Activated CD4-positive, alpha-beta T cell treated with anti-CD3 and anti-CD28 coated beads, Interleukin-2, amount 10 ng/mL, durations not matched to agents 24 days and 14 days (primary cell): ENCODE results near the gene CNTN5. TPM values are rescaled to one million over a fixed set of nuclear protein-coding genes. Genes with fewer than 3 reads are reported as not detected.
"Not testable (repeated sequence)": the region's sequence is repeated elsewhere in the genome, so short reads cannot be mapped to it uniquely, and the experiment has no call there.

Experiments
- DNase-seq: peaks from one replicate; pipeline ENCODE4 v3.0.0; 2022
- H3K27ac Mint-ChIP-seq: one replicate; pipeline ENCODE4 v1.8.0; 2022; ENCODE audit warnings: mild to moderate bottlenecking, mixed read lengths
- H3K27me3 Mint-ChIP-seq: one replicate; pipeline ENCODE4 v1.8.0; 2022; ENCODE audit warnings: mixed read lengths
- H3K36me3 Mint-ChIP-seq: one replicate; pipeline ENCODE4 v1.8.0; 2022; ENCODE audit warnings: low read depth, mild to moderate bottlenecking, mixed read lengths
- H3K4me1 Mint-ChIP-seq: one replicate; pipeline ENCODE4 v1.8.0; 2021; ENCODE audit warnings: mixed read lengths
- H3K4me3 Mint-ChIP-seq: one replicate; pipeline ENCODE4 v1.8.0; 2022; ENCODE audit warnings: mild to moderate bottlenecking, moderate library complexity, mixed read lengths
- H3K9me3 Mint-ChIP-seq: one replicate; pipeline ENCODE4 v1.8.0; 2021; ENCODE audit warnings: mixed read lengths
- intact Hi-C: fragments of 100-400 bp; cut with micrococcal nuclease; formaldehyde crosslinking; loops from one replicate; pipeline ENCODE4 v1.15.1; 2023
- total RNA-seq: library from RNA; stranded (reverse); gene quantifications from 2 replicates; pipeline ENCODE4 v1.2.3, GENCODE V29; 2022

The CNTN5 gene
- total RNA-seq, 1 donor from 2014 or later, result not detected

GRCh38 chr11:99117603-99118002, 96.9 kb downstream of the CNTN5 start:
- intact Hi-C loops, result no loop called here
- no peaks in the 10 kb centered on the region for H3K4me1 Mint-ChIP-seq
- DNase-seq, result no peak
- no peaks in the 10 kb centered on the region for H3K9me3 Mint-ChIP-seq
- H3K36me3 Mint-ChIP-seq, result no peaks in the 10 kb centered on the region
- H3K27ac Mint-ChIP-seq, result no peak overlapping the region
- H3K27me3 Mint-ChIP-seq, result no peaks in the 10 kb centered on the region
- no peak overlapping the region for H3K4me3 Mint-ChIP-seq

GRCh38 chr11:99133862-99134261, 113.1 kb downstream of the CNTN5 start:
- H3K4me3 Mint-ChIP-seq, H3K36me3 Mint-ChIP-seq, DNase-seq, intact Hi-C loops, H3K27ac Mint-ChIP-seq, H3K27me3 Mint-ChIP-seq, H3K4me1 Mint-ChIP-seq: not testable (repeated sequence)
- H3K9me3 Mint-ChIP-seq, result peaks cover 18% of the 10 kb centered on the region

GRCh38 chr11:99135508-99135907, 114.8 kb downstream of the CNTN5 start:
- intact Hi-C loops, result no loop called here
- no peak overlapping the region for H3K4me3 Mint-ChIP-seq
- no peaks in the 10 kb centered on the region for H3K36me3 Mint-ChIP-seq
- no peak for DNase-seq
- peaks cover 18% of the 10 kb centered on the region for H3K9me3 Mint-ChIP-seq
- no peak overlapping the region for H3K27ac Mint-ChIP-seq
- no peaks in the 10 kb centered on the region for H3K4me1 Mint-ChIP-seq
- H3K27me3 Mint-ChIP-seq, result no peaks in the 10 kb centered on the region

- H3K36me3 Mint-ChIP-seq, result no peaks in the 10 kb centered on the region
- no peak for DNase-seq
- H3K9me3 Mint-ChIP-seq, result no peaks in the 10 kb centered on the region
- intact Hi-C loops, result no loop called here
- H3K27ac Mint-ChIP-seq, result no peak overlapping the region
- no peaks in the 10 kb centered on the region for H3K27me3 Mint-ChIP-seq
- no peaks in the 10 kb centered on the region for H3K4me1 Mint-ChIP-seq
- H3K4me3 Mint-ChIP-seq, result no peak overlapping the region
Measured at GRCh38 chr11:99142237-99142636, 121.5 kb downstream of the CNTN5 start.

- DNase-seq, result no peak
- no peaks in the 10 kb centered on the region for H3K4me1 Mint-ChIP-seq
- H3K36me3 Mint-ChIP-seq, result no peaks in the 10 kb centered on the region
- intact Hi-C loops, result no loop called here
- H3K4me3 Mint-ChIP-seq, result no peak overlapping the region
- no peak overlapping the region for H3K27ac Mint-ChIP-seq
- H3K9me3 Mint-ChIP-seq, result peaks cover 3% of the 10 kb centered on the region
- H3K27me3 Mint-ChIP-seq, result no peaks in the 10 kb centered on the region
Measured at GRCh38 chr11:99148352-99148751, 127.6 kb downstream of the CNTN5 start.

- DNase-seq, result no peak
- no peak overlapping the region for H3K4me3 Mint-ChIP-seq
- no peaks in the 10 kb centered on the region for H3K27me3 Mint-ChIP-seq
- H3K9me3 Mint-ChIP-seq, result peaks cover 3% of the 10 kb centered on the region
- intact Hi-C loops, result no loop called here
- no peak overlapping the region for H3K27ac Mint-ChIP-seq
- H3K4me1 Mint-ChIP-seq, result no peaks in the 10 kb centered on the region
- H3K36me3 Mint-ChIP-seq, result no peaks in the 10 kb centered on the region
Measured at GRCh38 chr11:99154277-99154676, 133.5 kb downstream of the CNTN5 start.

- H3K27me3 Mint-ChIP-seq, result no peaks in the 10 kb centered on the region
- DNase-seq, result no peak
- H3K4me1 Mint-ChIP-seq, result no peaks in the 10 kb centered on the region
- H3K9me3 Mint-ChIP-seq, result no peaks in the 10 kb centered on the region
- H3K36me3 Mint-ChIP-seq, result no peaks in the 10 kb centered on the region
- no peak overlapping the region for H3K4me3 Mint-ChIP-seq
- intact Hi-C loops, result no loop called here
- no peak overlapping the region for H3K27ac Mint-ChIP-seq
Measured at GRCh38 chr11:99160447-99160846, 139.7 kb downstream of the CNTN5 start.

GRCh38 chr11:99162819-99163218, 142.1 kb downstream of the CNTN5 start:
- Mint-ChIP-seq H3K4me1 (no peaks in the 10 kb centered on the region), H3K4me3 (no peak overlapping the region), H3K27ac (no peak overlapping the region), H3K27me3 (no peaks in the 10 kb centered on the region), H3K9me3 (no peaks in the 10 kb centered on the region), H3K36me3 (no peaks in the 10 kb centered on the region)
- intact Hi-C loops, result no loop called here
- no peak for DNase-seq

- H3K4me3 Mint-ChIP-seq, result no peak overlapping the region
- no peaks in the 10 kb centered on the region for H3K4me1 Mint-ChIP-seq
- H3K27ac Mint-ChIP-seq, result no peak overlapping the region
- no peak for DNase-seq
- H3K27me3 Mint-ChIP-seq, result no peaks in the 10 kb centered on the region
- no peaks in the 10 kb centered on the region for H3K36me3 Mint-ChIP-seq
- intact Hi-C loops, result no loop called here
- no peaks in the 10 kb centered on the region for H3K9me3 Mint-ChIP-seq
Measured at GRCh38 chr11:99170591-99170990, 149.8 kb downstream of the CNTN5 start.

- no peaks in the 10 kb centered on the region for H3K4me1 Mint-ChIP-seq
- H3K9me3 Mint-ChIP-seq, result no peaks in the 10 kb centered on the region
- H3K4me3 Mint-ChIP-seq, result no peak overlapping the region
- no peaks in the 10 kb centered on the region for H3K27me3 Mint-ChIP-seq
- no peak for DNase-seq
- no peak overlapping the region for H3K27ac Mint-ChIP-seq
- intact Hi-C loops, result no loop called here
- no peaks in the 10 kb centered on the region for H3K36me3 Mint-ChIP-seq
Measured at GRCh38 chr11:99171330-99171729, 150.6 kb downstream of the CNTN5 start.

- intact Hi-C loops, result no loop called here
- no peaks in the 10 kb centered on the region for H3K9me3 Mint-ChIP-seq
- no peak overlapping the region for H3K4me3 Mint-ChIP-seq
Measured at GRCh38 chr11:99176430-99176829, 155.7 kb downstream of the CNTN5 start.

GRCh38 chr11:99177446-99177845, 156.7 kb downstream of the CNTN5 start:
- intact Hi-C loops, result no loop called here
- no peak overlapping the region for H3K27ac Mint-ChIP-seq
- no peaks in the 10 kb centered on the region for H3K4me1 Mint-ChIP-seq
- H3K36me3 Mint-ChIP-seq, result no peaks in the 10 kb centered on the region
- DNase-seq, result no peak
- H3K27me3 Mint-ChIP-seq, result no peaks in the 10 kb centered on the region
- no peaks in the 10 kb centered on the region for H3K9me3 Mint-ChIP-seq
- H3K4me3 Mint-ChIP-seq, result no peak overlapping the region

More at GRCh38 chr11:99176430-99176829, 155.7 kb downstream of the CNTN5 start:
- no peaks in the 10 kb centered on the region for H3K27me3 Mint-ChIP-seq
- no peaks in the 10 kb centered on the region for H3K4me1 Mint-ChIP-seq
- H3K27ac Mint-ChIP-seq, result no peak overlapping the region
- no peak for DNase-seq
- no peaks in the 10 kb centered on the region for H3K36me3 Mint-ChIP-seq

GRCh38 chr11:99184146-99184545, 163.4 kb downstream of the CNTN5 start:
- DNase-seq, result no peak
- no peak overlapping the region for H3K4me3 Mint-ChIP-seq
- H3K27me3 Mint-ChIP-seq, result no peaks in the 10 kb centered on the region
- intact Hi-C loops, result no loop called here
- no peaks in the 10 kb centered on the region for H3K4me1 Mint-ChIP-seq
- no peaks in the 10 kb centered on the region for H3K36me3 Mint-ChIP-seq
- no peaks in the 10 kb centered on the region for H3K9me3 Mint-ChIP-seq
- no peak overlapping the region for H3K27ac Mint-ChIP-seq

- no peaks in the 10 kb centered on the region for H3K27me3 Mint-ChIP-seq
- H3K36me3 Mint-ChIP-seq, result no peaks in the 10 kb centered on the region
- H3K27ac Mint-ChIP-seq, result no peak overlapping the region
- H3K4me3 Mint-ChIP-seq, result no peak overlapping the region
- H3K4me1 Mint-ChIP-seq, result no peaks in the 10 kb centered on the region
- no peak for DNase-seq
- intact Hi-C loops, result no loop called here
- H3K9me3 Mint-ChIP-seq, result no peaks in the 10 kb centered on the region
Measured at GRCh38 chr11:99188221-99188620, 167.5 kb downstream of the CNTN5 start.

GRCh38 chr11:99192716-99193115, 172.0 kb downstream of the CNTN5 start:
- no peak overlapping the region for H3K4me3 Mint-ChIP-seq
- DNase-seq, result no peak
- no peaks in the 10 kb centered on the region for H3K4me1 Mint-ChIP-seq
- H3K27me3 Mint-ChIP-seq, result no peaks in the 10 kb centered on the region
- intact Hi-C loops, result no loop called here
- H3K27ac Mint-ChIP-seq, result no peak overlapping the region
- H3K9me3 Mint-ChIP-seq, result no peaks in the 10 kb centered on the region
- no peaks in the 10 kb centered on the region for H3K36me3 Mint-ChIP-seq
